HL-60/S4 treated with retinoic acid at 250 ng/mL for 4 days and 3 days (cell line): ENCODE results near the gene NCOA7.
"Not testable (repeated sequence)": the region's sequence is repeated elsewhere in the genome, so short reads cannot be mapped to it uniquely, and the experiment has no call there.

ENCODE experiments used
- in situ Hi-C: fragments of 300-500 bp; cut with MboI; formaldehyde crosslinking; loops from 2 replicates; pipeline ENCODE4 v1.7.0; 2022; ENCODE audit warnings: low sequenced_read_pairs

The NCOA7 gene

DNA sequence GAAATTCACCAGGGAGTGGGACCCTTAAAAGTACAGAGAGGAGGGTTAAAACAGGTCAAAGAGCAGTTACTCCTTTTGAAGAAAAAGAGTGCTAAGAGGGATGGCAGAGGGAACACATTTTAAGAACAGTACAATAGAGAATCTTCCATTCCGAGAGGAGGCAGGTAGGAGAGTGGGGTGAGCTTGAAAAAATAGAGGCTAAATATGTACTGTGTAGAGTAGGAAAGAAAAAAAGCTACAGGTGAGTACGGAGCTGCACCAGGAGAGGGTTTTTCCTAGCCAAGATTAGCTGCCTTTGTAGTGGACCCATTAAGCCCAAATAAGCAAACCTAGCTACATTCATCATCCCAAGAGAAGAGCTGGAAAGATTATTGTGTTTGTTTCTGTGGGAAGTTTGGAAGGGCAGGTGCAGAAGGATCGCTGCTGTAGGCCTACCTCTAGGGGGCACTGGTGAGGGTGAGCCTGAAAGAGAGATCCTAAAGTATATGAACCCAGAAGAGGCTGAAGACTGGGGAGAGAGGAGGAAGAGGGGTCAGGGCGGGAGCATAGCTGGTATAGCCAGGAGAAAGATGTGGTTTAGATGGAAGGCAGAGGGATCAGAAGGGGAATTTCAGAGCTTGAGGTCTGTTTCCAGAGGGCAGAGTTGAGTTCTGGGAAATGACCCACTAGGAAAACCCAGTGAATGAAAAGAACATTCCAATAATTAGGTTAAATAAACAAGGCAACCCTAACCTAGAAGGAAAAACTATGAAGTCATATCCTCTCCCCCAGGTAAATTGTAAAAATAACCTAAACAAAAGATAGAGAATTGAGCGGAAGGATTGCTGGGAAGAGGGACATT lies 115.6 kb downstream of the NCOA7 start:
- in situ Hi-C loops, result no loop called here

DNA sequence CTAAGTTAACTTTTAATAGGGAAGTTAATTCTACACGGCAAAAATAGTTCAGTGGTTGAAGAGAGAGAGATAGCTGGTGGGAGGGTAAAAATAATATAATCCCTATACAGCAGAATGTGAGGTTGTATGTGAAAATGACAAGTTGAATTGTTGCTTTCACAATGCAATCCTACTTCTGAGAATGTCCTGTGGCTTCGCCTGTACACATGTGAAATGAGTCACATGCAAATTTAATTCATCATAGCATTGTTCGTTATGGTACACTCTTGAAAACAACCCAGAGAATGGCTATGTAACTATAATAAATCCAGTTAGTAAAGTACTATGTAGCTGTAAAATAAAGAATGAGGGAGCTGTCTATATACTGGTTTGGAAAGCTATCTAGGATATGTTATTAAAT lies 119.8 kb downstream of the NCOA7 start:
- in situ Hi-C loops, result no loop called here

DNA sequence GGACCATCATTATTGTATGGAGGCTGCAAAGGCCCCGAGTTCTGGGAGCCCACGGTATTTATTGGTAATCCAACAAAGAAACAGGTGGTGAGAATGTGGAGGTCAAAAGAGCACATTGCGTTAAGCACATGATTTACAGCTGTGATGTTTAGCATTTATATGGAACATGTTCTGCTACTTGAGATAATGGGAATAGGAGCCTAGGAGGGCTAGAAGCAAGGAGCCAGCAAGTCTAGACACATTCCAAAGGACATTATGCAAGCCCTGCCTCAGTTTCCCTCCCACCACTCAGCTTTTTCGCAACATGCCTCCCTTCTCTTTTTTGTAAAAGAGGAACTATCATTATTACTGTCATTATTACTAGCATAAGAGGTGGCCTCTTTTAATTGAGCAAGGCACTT lies 120.3 kb downstream of the NCOA7 start:
- in situ Hi-C loops, result not testable (repeated sequence)

DNA sequence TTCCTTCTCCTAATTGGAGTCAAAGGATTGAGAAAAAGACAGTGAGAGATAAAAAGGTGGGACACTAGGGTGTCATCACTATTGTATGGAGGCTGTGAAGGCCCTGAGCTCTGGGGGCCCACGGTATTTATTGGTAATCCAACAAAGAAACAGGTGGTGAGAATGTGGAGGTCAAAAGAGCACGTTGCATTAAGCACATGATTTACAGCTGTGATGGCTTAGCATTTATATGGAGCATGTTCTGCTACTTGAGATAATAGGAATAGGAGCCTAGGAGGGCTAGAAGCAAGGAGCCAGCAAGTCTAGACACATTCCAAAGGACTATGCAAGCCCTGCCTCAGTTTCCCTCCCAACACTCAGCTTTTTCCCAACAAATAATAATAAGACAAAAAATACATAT lies 121.7 kb downstream of the NCOA7 start:
- in situ Hi-C loops, result not testable (repeated sequence)

- in situ Hi-C loops, result no loop called here
These were observed 122.4 kb downstream of the NCOA7 start for GRCh38 chr6:125913145-125913544.

DNA sequence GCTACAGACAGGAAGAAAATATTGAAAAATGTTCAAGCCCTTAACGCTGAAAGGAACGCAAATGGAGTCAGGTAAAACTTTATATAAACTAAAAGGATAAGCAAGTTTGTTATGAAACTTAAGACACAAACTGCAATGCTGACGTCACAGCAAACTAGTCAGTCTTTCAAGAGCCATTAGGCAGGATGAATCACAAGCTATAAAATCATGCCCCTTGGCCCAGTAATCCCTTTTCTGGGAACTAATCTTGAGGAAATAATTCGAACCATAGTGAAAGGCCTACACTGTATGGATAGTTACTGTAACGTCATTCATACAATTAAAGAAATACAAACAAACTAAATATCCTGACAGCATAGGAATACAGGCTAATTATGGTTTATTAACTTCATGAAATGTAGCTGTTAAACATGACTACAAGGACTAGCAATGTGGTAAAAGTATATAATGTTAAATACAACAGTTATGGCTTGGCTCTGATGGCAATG lies 123.1 kb downstream of the NCOA7 start:
- in situ Hi-C loops, result no loop called here

GRCh38 chr6:125918230-125918629 lies 127.5 kb downstream of the NCOA7 start:
- in situ Hi-C loops, result no loop called here

DNA sequence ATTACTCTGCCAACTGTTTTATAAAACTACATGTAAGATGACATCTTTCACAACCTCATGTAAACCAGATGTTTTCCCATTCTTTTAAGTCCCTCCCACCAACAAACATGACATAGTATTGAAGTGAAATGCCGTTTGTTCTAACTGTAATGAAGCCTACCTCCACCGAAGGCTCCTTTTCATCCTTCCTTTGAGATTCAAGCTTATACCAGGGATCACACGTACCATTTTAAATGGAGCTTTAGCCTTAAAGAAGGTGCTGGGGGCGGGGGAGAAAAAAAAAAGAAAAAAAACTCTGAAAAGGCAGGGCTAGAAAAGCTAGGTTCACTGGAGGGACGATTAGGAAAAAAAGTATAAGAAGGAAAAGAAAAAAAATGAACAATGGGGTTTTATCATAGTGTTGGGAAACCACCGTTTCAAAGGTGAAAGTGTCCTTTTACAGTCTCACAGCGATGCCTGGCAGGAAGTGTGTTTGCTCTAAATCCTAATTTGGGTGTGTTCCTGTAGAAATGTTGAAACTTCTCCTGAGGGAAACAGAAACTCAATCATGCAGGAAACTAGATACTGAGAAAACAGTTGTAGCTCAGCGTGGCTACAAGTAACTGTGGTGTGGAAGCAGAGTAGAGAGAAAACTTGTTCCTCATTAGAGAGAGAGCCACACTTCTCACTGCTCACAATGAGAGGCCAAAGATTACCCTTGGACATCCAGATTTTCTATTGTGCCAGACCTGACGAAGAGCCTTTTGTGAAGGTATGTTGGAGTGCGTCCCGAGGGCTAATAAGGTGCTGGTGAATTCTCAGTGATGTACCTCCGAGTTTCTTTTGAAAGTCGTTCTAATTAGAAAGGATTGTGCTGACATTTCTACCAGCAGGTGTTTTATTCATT lies 128.2 kb downstream of the NCOA7 start:
- in situ Hi-C loops, result no loop called here

GRCh38 chr6:125919618-125920017 lies 128.9 kb downstream of the NCOA7 start:
- in situ Hi-C loops, result no loop called here

DNA sequence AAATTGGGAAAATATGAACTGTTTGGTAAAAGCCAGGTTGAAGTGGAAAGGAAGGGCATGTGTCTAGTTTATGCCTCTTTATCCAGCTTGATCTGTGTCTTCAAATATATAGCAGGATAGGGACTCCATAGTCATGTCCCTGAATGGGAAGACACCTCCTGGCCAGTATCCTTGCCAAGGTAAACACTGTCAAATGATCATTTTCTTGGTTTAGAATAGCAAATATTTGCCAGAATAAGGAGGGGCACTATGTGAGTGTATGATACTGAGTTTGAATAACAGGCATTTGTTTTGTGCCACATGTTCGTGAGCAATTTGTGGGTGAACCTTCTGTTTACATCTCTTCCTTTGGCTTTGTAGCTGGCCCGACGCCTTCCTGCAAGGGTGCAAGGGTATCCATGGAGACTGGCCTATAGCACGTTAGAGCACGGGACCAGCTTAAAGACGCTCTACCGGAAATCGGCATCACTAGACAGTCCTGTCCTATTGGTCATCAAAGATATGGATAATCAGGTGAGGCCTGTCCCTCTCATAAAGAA lies 131.6 kb downstream of the NCOA7 start:
- in situ Hi-C loops, result no loop called here

- in situ Hi-C loops, result no loop called here
These were observed 132.7 kb downstream of the NCOA7 start for GRCh38 chr6:125923366-125923877.

GRCh38 chr6:125924169-125924568 lies 133.4 kb downstream of the NCOA7 start:
- in situ Hi-C loops, result no loop called here

DNA sequence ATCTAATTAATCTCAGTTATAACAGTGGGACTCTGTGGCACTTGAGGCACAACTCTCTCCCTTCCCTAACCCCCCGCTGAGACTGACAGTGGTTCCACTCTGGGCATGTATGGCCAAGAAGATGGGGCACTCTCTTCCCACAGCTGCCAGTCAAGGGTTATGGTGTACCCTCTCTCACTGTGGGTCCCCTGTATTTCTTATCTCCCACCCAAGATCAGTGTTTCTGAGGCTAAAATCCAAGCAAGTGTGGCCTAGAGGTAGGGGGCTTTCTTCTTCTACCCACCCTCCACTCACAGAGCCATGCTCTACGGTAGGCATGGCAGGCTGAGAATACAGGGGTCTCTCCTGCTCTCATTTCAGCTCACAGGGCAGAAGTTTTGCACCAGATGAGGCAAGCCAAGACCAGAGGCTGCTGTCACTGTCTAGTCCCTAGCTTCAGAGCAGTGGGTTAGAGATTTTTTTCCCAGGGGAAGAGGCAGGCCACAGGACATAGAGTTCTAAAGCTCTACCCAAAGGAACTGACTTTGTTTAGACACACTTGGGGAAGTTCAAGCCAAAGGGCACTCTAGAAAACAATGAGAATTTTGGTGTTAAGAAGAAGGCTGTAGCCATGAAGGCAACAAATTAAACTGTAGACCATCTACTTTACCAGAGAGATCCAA lies 134.1 kb downstream of the NCOA7 start:
- in situ Hi-C loops, result no loop called here

DNA sequence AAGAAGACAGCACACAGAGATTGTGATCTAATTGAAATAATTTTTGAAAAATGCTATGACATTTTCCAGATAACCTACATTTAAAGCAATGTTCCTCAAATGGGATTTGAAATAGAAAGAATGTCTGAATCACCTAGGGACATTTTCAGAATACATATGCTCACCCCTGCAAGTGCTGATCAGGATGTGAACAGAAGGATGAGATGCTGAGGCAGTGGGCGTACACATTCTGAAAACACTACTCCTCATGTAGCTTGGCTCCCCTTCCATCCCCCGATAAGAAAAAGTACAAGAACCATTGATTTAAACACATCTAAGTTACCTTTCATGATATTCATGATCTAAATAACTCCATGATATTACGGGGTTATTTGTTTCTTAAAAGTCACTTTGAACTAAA lies 136.0 kb downstream of the NCOA7 start:
- in situ Hi-C loops, result no loop called here

DNA sequence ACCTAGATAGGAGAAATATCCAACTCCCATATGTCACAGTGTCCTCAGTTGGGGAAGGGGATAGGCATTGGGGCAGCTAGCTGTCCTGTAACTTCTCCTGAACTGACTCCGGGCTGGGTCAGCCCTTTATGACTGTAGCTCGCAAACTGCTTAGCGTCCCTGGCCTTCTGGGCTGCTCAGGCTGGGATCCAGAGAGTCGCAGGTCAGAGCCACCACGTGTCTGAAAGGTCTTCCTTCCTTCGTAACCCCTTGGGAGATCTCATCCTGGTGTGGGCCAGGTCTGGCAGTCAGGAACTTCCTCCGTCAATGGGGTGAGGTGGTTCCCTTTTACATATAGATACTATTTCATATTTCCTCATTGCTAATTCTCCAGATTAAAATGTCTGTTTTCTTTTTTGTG lies 137.0 kb downstream of the NCOA7 start:
- in situ Hi-C loops, result no loop called here

DNA sequence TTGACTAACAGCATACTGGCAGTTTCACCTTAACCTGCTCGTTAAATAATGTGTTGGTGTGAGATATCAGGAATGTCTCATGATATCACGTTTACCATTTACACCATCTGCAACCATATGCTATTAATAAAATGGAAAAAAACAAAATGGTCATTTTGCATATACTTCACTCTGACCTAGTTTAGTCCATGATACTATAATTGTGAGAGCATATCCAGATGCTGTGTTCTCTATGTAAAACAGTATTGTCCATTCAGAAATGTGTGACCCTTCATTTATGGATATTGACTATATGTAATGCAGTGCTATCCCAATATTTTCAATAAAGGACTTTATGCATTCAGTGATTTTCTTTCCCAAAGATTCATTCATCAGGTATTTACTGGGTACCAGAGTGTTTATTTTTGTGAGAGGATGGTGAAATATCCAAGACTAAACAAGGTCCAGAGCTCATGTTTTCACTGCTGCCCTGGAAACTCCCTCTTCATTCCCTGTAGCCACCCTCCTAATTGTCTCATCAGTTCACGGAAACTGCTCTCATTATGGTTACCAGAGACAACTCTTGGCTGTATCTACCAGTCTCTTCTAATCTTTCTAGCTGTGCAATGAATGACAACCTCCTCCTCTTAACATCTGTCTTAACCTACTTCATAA lies 140.1 kb downstream of the NCOA7 start:
- in situ Hi-C loops, result no loop called here

- in situ Hi-C loops, result no loop called here
These were observed 141.1 kb downstream of the NCOA7 start for GRCh38 chr6:125931733-125932450.

DNA sequence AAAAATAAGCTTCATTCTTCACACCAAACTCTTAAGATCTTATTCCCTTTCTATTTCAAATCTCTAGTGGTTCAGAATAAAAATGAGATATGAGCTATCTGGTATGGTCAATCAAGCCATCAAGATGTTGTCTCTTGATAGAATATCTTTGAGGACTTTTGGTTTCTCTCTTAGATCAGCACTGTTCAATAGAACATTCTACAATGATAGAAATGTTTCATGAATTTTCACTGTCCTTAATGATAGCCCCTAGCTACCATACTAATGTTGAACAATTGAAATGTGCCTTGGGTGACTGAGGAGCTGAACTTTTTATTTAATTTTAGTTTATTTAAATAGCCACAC lies 141.7 kb downstream of the NCOA7 start:
- in situ Hi-C loops, result no loop called here

- in situ Hi-C loops, result not testable (repeated sequence)
These were observed 144.8 kb downstream of the NCOA7 start for GRCh38 chr6:125935520-125935919.

DNA sequence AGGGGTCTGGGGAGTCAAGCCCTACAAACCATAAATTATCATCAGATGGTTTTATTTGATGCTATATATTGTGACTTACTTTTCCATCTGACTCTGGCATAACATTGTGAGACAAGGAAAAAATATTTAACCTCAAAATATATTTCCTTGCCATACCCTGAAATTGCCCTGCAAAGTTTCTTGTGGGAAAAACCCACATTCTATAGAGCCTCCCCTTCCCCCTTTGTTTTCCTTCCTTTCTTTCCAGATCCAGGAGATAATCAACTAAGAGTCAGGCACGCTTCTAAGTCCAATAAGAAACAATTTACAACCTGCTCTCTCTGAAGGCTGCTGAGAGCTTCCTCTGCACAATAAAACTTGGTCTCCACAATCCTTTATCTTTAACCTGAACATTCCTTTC lies 148.3 kb downstream of the NCOA7 start:
- in situ Hi-C loops, result no loop called here
